Sciatic nerve (tissue), 2 donors: Measurements from ENCODE around the gene CLEC5A. TPM values are rescaled to one million over a fixed set of nuclear protein-coding genes. Genes with fewer than 3 reads are reported as not detected.
"Not testable (repeated sequence)": the region's sequence is repeated elsewhere in the genome, so short reads cannot be mapped to it uniquely, and the experiment has no call there.

Experiments
- ATAC-seq: fragments of 200-7000 bp; cut with Tn5 transposase; one replicate; pipeline ENCODE4 v1.9.1; 2020; ENCODE audit warnings: mild to moderate bottlenecking, moderate library complexity
- DNase-seq: peaks from one replicate; pipeline ENCODE4 v3.0.0-alpha.2; 2020; ENCODE audit warnings: low spot score
- intact Hi-C: fragments of 100-400 bp; cut with DNase I; formaldehyde crosslinking; loops from one replicate; pipeline ENCODE4 v1.14.2; 2022
- total RNA-seq: library from RNA; stranded (reverse); fragmentation: NEBNext Ultra II Directional; extraction: Animal tissue kit (Norgen Biotek cat#: 25700); gene quantifications from one replicate; pipeline ENCODE4 v1.2.1, GENCODE V29; 2021
- donor health status: DM: no; HTN: no; CAD: no.
- donor health status: DM: no; HTN: no; CAD: no.

Gene CLEC5A
- total RNA-seq, 1 donor from 2014 or later: 21.0 TPM

DNA sequence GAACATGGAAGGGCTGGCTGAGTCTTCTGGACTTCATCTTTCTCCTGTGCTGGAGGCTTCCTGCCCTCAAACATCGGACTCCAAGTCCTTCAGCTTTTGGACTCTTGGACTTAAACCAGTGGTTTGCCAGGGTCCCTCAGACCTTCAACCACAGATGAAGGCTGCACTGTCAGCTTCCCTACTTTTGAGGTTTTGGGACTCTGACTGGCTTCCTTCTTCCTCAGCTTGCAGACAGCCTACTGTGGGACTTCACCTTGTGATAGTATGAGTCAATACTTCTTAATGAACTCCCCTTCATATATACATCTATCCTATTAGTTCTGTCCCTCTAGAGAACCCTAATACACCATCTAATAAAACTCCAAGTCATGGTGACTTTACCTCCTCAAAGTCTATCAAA lies 4.0 kb upstream of the CLEC5A start:
- no peak for DNase-seq
- intact Hi-C loops: no loop called here
- ATAC-seq: no peak

GRCh38 chr7:141949911-141950310 lies 3.1 kb upstream of the CLEC5A start:
- intact Hi-C loops: no loop called here
- DNase-seq (no peak), ATAC-seq (no peak)

DNA sequence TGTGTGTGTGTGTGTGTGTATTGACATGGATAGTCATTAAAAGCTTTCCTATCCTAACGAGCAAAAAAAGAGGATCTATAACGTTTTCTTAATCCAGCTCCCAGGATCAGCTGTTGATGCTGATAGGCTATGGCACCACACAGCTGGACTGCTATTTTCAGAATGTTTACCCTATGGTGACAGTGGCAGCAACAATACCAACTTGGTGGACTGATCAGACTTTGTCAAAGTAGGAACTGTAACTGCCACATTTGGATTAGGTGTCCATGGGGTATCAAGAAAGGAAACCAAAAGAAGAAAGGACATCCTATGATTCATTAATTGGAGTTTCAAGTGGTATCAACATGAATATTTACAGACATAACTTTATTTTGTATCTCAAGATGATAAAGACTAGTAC lies 2.7 kb upstream of the CLEC5A start:
- ATAC-seq (no peak), DNase-seq (no peak)
- intact Hi-C loops: no loop called here

- ATAC-seq (no peak), DNase-seq (no peak)
- intact Hi-C loops: no loop called here
Measured at GRCh38 chr7:141949021-141949420, 2.2 kb upstream of the CLEC5A start.

GRCh38 chr7:141945356-141945755 lies 1.4 kb downstream of the CLEC5A start:
- intact Hi-C loops: no loop called here
- DNase-seq: no peak
- ATAC-seq: no peak

DNA sequence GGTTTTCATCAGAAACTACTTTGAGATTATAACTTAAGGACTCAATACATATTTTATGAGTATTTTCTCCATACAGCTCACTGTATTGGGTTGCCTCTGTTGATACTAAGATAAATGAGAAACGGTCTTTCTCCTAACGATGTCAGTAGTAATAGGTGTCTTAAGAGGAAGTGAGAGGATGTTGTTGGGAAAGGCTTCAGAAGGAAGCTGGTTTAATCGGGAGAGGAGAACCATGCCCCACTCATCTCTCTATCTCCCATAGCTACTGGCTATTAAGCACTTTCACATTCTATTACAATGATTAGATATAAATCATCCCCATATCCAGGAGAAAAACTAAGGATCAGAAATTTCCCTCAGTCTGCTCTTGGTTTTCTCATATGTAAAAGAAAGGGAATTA lies 2.0 kb downstream of the CLEC5A start:
- DNase-seq (no peak), ATAC-seq (no peak)
- intact Hi-C loops: no loop called here

GRCh38 chr7:141943846-141944245 lies 2.9 kb downstream of the CLEC5A start:
- no peak for DNase-seq
- no peak for ATAC-seq
- intact Hi-C loops: no loop called here

DNA sequence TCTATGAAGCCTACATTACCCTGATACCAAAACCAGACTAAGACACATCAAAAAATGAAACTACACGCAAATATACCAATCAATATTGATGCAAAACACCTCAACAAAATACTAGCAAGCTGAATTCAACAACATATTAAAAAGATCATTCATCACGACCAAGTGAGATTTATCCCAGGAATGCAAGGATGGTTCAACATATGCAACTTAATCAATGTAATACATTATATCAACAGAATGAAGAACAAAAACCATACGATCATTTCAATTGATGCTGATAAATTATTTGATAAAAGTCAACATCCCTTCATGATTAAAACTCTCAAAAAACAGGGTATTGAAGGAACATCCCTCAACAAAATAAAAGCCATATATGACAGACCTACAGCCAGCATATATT lies 5.7 kb downstream of the CLEC5A start:
- no peak for ATAC-seq
- intact Hi-C loops: no loop called here
- DNase-seq: no peak

- intact Hi-C loops: no loop called here
- DNase-seq (no peak), ATAC-seq (no peak)
Measured at GRCh38 chr7:141930211-141930610, 16.6 kb downstream of the CLEC5A start.

GRCh38 chr7:141928845-141929195 lies 18.0 kb downstream of the CLEC5A start:
- intact Hi-C loops: no loop called here
- no peak for ATAC-seq
- DNase-seq: no peak

DNA sequence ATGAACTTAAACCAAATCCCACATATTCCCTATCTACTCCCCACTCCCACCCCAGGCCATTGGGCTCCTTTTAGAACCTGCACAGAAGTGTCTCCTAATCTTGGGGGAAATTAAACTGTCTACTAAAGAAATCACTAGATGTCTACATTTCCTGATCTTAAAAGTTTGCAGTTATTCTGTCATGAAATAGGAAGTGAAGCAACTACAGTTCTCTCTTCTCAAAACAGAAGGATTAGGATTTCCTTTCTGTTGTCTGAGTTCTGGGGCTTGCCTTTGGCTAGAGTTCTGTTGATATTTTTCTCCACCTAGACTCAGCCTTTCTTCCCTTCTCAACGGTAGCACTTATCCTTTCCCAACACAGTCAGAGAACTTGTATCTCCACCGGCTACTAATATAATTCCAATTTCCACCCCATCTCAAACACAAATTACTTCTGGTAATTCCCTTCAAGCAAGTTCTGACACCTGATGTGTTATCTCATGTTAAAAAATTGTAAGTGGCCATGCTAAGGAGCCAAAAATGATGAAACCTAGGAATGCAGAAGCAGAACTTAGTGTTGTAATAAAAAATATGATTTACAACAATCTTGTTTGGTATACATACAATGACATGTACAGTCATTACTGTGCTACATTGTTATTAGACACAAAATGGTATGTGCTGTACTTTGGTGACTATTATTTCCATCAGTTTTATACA lies 18.5 kb downstream of the CLEC5A start:
- DNase-seq (no peak), ATAC-seq (no peak)
- intact Hi-C loops: no loop called here

- intact Hi-C loops: no loop called here
- DNase-seq (no peak), ATAC-seq (no peak)
Measured at GRCh38 chr7:141920281-141920680, 26.5 kb downstream of the CLEC5A start.

GRCh38 chr7:141916099-141916498 lies 30.7 kb downstream of the CLEC5A start, which contains the start of gene OR9A4:
Gene OR9A4, plus strand, starts transcription at chr7:141916399. Its CDS starts 2,477 bp downstream, at chr7:141918876.
- DNase-seq (no peak), ATAC-seq (no peak)
- intact Hi-C loops: no loop called here

GRCh38 chr7:141915565-141915964 lies 31.2 kb downstream of the CLEC5A start:
- ATAC-seq (no peak), DNase-seq (no peak)
- intact Hi-C loops: no loop called here

DNA sequence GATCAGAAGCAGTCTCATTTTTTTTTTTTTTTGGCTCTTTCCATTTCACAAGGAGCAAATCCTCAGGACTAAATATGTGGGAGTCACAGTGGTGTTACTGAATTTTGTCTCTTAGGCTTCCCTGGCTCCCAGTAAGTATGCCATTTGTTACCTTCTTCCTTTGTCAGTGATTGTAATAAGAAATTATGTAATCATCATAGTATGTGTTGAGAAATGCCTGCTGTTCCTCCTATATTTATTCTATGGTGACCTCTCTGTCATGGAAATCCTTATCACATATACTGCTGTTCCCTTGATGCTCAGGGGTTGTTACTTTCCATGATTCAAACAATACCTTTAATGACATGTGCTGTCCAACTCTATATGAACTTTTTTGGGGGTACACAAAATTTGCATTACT lies 35.4 kb downstream of the CLEC5A start:
- ATAC-seq (no peak), DNase-seq (no peak)
- intact Hi-C loops: no loop called here

DNA sequence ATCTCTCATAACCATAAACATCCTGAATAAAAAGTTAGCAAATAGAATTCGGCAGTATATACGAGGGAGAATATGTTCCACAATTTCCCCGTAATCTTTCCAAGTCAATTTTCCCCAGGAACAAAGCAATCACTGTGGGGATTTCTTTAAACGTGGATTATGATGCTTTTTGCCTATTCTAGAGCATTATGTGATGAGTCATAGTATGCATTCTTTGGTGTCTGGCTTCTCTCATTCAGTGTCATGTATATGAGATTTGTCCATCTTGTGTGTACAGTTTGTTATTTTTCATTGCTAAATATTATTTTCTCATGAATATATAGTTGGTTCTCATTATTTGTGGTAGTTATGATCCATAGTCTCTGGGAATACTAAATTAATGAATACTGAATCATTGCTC lies 40.5 kb downstream of the CLEC5A start:
- DNase-seq (no peak), ATAC-seq (no peak)
- intact Hi-C loops: no loop called here

DNA sequence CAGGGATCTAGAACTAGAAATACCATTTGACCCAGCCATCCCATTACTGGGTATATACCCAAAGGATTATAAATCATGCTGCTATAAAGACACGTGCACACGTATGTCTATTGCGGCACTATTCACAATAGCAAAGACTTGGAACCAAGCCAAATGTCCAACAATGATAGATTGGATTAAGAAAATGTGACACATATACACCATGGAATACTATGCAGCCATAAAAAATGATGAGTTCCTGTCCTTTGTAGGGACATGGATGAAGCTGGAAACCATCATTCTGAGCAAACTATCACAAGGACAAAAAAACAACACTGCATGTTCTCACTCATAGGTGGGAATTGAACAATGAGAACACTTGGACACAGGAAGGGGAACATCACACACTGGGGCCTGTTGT lies 47.4 kb downstream of the CLEC5A start:
- ATAC-seq, intact Hi-C loops: not testable (repeated sequence)

DNA sequence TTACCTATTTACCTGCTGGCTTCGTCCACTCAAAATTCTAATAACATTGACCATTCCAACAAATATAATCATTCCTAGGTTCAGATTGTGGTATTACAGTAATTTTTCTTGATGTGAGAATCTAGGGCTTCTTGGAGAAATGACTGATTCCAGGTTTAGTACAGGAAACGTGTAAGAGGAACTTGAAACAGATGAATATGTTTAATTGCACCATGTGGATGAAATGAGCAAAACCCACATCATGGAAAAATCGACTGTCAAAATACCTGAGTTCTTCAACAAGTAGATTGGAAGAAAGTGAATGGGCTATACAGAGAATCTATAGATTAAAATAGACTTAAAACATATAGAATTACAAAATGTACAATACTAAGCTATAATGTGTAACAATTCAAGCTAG lies 55.4 kb downstream of the CLEC5A start:
- DNase-seq (no peak), ATAC-seq (no peak)
- intact Hi-C loops: no loop called here

More for the DNA sequence above, 47.4 kb downstream of the CLEC5A start:
- not testable (repeated sequence) for DNase-seq

GRCh38 chr7:141889321-141889720 lies 57.5 kb downstream of the CLEC5A start:
- DNase-seq (no peak), ATAC-seq (no peak)
- intact Hi-C loops: no loop called here

- DNase-seq: no peak
- peak; percentile 45 for ATAC-seq
- intact Hi-C loops: no loop called here
Measured at GRCh38 chr7:141884539-141885225, 62.1 kb downstream of the CLEC5A start.

- no peak for ATAC-seq
- intact Hi-C loops: no loop called here
- DNase-seq: no peak
Measured at GRCh38 chr7:141880960-141881359, 65.8 kb downstream of the CLEC5A start.
